Ureter (tissue), 1 donor: Measurements from ENCODE around the gene DOCK9. TPM values are rescaled to one million over a fixed set of nuclear protein-coding genes. Genes with fewer than 3 reads are reported as not detected.
"Not testable (repeated sequence)": the region's sequence is repeated elsewhere in the genome, so short reads cannot be mapped to it uniquely, and the experiment has no call there.

Experiments
- DNase-seq: peaks from one replicate; pipeline ENCODE4 v3.0.0-alpha.2; 2020; ENCODE audit warnings: low spot score
- total RNA-seq: library from RNA; stranded (reverse); gene quantifications from one replicate; pipeline ENCODE4 v1.2.4, GENCODE V29; 2023
- donor health status: DM: yes; HTN: yes; CAD: no.

DOCK9 gene
- total RNA-seq, 1 donor from 2014 or later, result 108 TPM

GRCh38 chr13:98775386-98775785 lies 202.5 kb downstream of the DOCK9 start:
- DNase-seq, result no peak

- no peak for DNase-seq
Observed at GRCh38 chr13:98774776-98775175, 203.1 kb downstream of the DOCK9 start.

DNA sequence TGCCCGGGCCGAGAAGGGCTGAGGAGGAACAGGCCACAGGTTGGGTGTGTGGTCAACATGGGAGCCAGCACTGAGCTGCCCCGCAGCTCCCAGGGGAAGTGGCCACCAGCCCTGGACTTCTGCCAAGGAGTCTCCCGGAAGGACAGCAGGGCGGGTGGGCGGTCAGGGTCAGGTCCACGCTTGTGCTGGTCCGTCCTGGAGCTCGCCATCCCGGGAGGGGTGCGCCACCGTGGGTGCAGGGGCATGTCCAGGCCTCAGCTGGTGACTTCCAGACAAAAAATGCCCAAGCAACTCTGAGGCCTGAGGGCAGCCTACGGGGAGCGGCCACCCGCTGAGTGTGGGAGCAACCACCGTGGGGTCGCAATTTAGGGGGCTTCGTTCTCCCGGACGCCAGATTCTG lies 203.9 kb downstream of the DOCK9 start:
- DNase-seq, result no peak

- no peak for DNase-seq
Observed at GRCh38 chr13:98772794-98773452, 204.9 kb downstream of the DOCK9 start.

GRCh38 chr13:98771838-98772611 lies 205.8 kb downstream of the DOCK9 start:
- no peak for DNase-seq

DNA sequence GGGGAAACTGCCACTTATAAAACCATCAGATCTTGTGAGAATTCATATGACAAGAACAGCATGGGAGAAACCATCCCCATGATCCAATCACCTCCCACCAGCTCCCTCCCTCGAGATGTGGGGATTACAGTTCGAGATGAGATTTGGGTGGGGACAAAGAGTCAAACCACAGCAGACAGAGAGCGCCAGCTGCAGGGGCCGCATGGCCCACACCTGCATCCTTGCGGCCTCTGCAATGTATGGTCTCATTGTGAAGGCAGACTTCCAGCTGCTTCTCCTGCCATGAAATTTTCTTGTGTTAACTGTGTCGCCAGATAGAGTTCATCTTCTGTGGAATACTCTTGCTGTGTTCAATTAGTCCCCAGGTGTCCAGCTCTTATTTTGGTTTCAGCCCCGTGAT lies 208.1 kb downstream of the DOCK9 start:
- no peak for DNase-seq

DNA sequence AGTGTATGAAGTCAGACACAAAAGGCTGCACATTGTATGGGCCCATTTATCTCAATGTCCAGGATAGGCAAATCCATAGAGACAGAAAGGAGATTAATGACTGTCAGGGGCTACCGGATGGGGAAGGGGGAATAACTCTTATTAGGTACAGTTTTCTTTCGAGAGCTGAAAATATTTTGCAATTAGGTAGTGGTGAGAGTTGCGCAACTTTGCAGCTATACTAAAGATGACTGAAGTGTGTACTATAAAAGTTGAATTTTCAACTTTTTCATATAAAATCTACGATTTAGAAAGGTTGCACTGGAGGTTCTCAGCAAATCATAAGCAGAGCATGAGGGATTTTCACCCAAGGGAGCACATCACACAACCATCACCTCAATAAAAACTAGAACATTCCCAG lies 209.3 kb downstream of the DOCK9 start:
- no peak for DNase-seq

GRCh38 chr13:98766697-98767096 lies 211.2 kb downstream of the DOCK9 start:
- no peak for DNase-seq

DNA sequence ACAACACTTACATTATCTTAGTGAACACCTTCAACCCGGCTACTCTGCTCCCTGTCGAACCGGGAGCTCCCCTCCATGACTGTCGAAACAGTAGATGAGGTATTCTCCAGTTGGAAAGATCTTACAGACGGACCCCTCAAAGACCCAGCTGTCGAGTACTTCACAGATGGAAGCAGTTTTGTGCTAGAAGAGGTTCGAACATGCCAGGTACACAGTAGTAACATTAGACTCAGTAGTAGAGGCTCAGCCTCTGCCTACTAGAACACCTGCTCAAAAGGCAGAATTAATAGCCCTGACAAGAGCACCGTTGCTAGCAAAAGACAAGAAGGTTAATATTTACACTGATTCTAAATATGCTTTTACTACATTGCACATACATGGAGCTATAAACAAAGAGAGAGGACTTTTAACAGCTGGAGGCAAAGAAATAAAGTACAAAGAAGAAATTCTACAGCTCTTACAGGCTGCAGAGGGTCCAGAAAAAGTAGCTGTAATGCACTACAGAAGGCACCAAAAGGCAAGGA lies 211.8 kb downstream of the DOCK9 start:
- DNase-seq, result no peak

DNA sequence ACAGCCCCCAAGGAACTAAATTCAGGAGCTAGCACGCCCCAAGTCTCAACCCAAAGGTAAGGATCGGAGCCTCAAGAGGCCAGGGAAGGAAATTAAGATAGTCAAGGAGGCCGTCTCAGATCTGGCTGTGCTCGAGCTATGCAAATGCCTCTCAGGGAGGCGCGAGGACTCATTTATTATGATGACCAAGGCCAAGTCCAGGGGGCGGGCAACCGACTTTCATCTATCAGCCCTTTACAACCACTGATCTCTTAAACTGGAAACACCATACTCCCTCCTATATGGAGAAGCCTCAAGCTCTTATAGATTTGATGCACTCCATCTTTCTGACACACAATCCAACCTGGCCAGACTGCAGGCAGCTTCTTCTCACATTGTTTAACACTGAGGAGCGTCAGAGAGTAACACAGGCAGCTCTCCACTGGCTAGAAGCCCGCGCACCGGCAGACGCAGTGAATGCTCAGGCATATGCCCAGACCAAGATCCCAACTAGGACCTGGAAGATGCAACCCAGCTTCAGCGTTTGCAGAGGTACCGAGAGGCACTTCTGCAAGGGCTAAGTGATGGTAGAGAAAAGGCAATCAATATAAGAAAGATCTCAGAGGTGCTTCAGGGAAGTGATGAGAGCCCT lies 215.8 kb downstream of the DOCK9 start:
- DNase-seq, result no peak

- DNase-seq, result no peak
Observed at GRCh38 chr13:98761126-98761985, 216.5 kb downstream of the DOCK9 start.

DNA sequence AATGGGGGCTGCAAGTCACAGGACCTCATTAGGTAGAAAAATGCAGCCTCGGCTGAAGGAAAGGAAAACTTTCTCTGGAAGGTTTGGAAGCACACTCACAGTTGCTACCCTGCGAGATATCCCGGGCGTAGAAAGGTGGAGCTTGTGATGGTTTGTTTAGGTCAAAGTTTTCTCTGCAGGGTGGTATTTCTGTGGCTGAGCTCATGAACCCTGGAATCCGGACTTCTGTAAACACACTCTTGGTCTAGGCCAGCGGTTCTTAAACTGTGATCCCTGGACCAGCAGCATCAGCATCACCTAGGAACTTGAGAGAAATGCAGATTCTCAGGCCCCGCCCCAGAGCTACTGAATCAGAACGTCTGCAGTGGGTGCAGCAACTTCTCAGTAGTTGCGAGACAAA lies 222.1 kb downstream of the DOCK9 start:
- DNase-seq, result no peak

- DNase-seq, result no peak
Observed at GRCh38 chr13:98755116-98755515, 222.7 kb downstream of the DOCK9 start.

- not testable (repeated sequence) for DNase-seq
Observed at GRCh38 chr13:98754468-98754867, 223.4 kb downstream of the DOCK9 start.

DNA sequence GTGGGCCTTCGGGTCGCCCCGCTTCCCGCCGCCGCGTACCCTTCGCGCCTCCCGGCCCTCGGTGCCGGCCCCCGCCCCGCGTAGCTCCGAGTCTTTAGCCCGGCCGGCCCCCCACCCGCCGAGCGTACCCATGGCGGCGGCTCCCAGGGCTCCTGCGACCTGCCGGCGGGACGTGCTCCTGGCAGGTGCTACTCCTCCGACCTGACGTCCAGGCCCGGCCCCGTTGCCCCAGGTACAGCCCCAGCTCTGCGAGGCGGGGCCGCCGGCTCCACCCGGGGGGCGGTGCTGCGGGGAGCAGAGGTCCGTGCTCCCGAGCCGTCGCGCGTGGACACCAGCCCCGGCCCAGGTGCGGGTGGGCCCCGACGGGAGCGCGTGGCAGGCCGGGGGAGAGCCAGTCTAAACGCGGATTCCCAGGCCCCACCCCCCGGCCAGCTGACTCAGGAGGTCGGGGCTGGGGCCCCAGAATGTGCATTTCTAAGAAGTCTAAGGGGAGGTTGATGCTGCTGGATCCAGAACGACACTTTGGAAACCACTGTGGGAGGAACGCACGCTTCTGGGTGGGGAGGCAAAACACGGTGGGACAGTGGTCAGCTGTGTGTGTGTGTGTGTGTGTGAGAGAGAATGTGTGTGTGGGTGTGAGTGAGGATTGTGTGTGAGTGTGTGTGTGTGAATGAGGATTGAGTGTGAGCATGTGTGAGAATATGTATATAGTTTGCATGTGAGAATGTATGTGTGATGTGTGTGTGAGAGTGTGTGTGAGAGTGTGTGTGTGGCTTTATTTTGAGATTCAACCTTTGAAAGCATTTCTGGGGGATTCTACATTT lies 225.2 kb downstream of the DOCK9 start, which contains the start of gene SLC15A1:
Gene SLC15A1, minus strand, starts transcription at position 206 of the 824 bp plus-strand sequence. Its CDS starts 74 bp downstream, at position 132.
- no peak for DNase-seq

GRCh38 chr13:98751861-98752466 lies 225.9 kb downstream of the DOCK9 start:
- DNase-seq, result no peak

- no peak for DNase-seq
Observed at GRCh38 chr13:98751367-98751782, 226.5 kb downstream of the DOCK9 start.

- no peak for DNase-seq
Observed at GRCh38 chr13:98749501-98749900, 228.4 kb downstream of the DOCK9 start.

GRCh38 chr13:98746968-98747367 lies 230.9 kb downstream of the DOCK9 start:
- DNase-seq, result no peak
